NB4 (cell line): ENCODE data around the gene DAB1.

Source experiments
- CTCF ChIP-seq: IDR thresholded peaks from one replicate; pipeline ENCODE4 v1.5.1; 2012; ENCODE audit warnings: low read depth, low read length
- POLR2A ChIP-seq: IDR thresholded peaks from 2 replicates; pipeline ENCODE4 v1.6.1; 2011; ENCODE audit warnings: mild to moderate bottlenecking; ENCODE audit not compliant: insufficient read length; ENCODE audit errors: extremely low read depth
- TF ChIP-seq, protein P1 (sequence below): IDR thresholded peaks from 2 replicates; pipeline ENCODE4 v1.6.1; 2011; ENCODE audit warnings: low read depth, low read length

DNA sequence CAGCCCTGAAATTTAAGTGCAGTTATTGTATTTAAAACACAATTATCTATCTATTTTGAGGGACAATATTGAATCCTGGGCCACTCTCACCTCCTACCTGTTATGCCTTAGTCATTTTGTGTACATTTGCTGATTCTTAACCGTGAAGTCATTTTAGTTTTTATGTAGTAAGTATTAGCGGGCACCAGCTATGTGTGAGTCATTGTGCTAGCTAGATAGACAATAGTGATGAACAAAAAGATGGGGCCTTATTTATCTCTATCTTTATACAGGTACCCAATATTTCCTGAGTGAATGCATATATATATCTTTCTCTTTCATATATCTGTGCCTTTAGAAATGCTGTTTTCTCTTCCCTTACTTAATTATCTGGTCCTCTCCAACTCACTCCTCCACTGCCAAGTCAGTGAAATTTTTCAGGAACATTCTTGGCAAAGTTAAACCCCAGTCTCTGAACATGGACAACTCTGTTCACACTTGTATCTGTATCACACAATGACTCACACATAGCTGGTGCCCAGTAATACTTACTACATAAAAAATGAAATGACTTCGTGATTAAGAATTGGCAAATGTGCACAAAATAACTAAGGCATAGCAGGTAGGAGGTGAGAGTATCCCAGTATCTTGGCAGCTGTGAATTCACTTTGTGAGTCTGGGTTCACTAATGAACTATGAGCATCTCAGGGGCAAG is 292.0 kb downstream of the DAB1 start:
- TF ChIP-seq CTCF (no peak), POLR2A (no peak)
- TF ChIP-seq, protein P1, sequence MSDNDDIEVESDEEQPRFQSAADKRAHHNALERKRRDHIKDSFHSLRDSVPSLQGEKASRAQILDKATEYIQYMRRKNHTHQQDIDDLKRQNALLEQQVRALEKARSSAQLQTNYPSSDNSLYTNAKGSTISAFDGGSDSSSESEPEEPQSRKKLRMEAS: no peak
